Stimulated activated CD8-positive, alpha-beta memory T cell treated with anti-CD3 and anti-CD28 coated beads, Interleukin-15, amount 100 ng/mL, for 24 hours (primary cell): ENCODE data around the gene SLFN5.
A peak's percentile ranks its signal among the peaks of the same experiment; 100 is the strongest.
"Not testable (repeated sequence)": the region's sequence is repeated elsewhere in the genome, so short reads cannot be mapped to it uniquely, and the experiment has no call there.

Source experiments
- DNase-seq: peaks from one replicate; pipeline ENCODE4 v3.0.0-alpha.2; 2020; ENCODE audit warnings: low read depth

Gene SLFN5

DNA sequence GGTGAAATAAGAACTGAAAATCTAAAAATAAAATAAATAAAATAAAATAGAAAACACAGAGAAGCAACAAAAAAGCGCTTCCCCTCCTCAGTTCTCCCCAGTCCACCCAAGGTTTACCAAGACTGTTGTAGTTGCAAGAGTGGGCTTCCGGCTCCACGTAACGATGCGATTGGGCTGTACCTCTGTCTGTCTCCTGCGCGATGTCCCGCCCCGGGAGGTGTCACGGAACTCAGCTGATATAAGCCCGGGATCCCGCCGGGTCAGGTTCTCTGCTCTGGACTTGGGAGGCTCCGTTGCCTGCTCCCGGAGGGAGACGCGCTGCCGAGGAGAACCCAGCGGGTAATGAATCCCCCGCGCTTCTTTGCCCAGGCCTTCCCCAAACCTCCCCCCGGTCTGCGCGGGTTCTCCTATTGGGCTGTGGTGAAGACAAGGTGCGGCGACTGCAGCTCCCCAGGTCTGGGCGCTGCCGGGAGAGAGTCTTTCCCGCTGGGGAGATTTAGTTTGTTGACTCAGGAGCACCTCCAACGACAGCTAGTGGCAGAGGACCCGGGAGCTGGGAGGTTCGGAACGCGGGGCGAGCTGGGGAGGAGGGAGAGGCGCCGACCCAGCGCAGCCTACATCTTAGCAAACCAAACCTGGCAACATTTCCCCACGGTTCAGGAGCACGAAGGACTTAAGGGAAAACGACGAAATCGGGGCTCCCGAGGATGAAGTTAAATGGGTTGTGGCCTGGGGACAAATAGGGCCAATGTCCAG, at the start of gene SLFN5:
Gene SLFN5, plus strand, starts transcription at position 268 of the 756 bp plus-strand sequence. CDS start 15,619 bp downstream, outside the sequence.
- peak; percentile 75 for DNase-seq

DNA sequence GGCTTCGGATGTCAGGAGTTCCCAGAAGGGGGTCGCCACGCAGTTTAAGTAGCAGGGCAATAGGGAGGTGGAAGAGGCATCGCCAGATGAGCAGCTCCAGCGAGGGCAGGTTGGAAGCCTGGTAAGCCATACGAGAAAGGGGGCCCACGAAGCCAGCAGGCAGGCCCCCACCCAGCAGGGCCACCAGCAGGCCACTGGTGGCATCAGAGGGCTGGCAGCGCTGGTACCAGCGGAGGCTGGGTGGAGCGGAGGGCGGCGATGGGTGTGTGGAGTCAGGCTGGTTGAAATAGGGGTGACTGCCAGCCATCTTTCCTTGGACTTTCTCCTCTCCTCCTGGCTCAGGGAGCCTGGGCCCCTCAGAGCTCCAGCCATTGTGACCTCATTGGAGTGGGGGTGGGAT, 48.9 kb upstream of the SLFN5 start, which contains the start of gene SLC35G3:
Gene SLC35G3, minus strand, starts transcription at position 393 of the 400 bp plus-strand sequence. Its CDS starts 86 bp downstream, at position 307.
- DNase-seq = not testable (repeated sequence)

- DNase-seq = not testable (repeated sequence)
These were observed 47.8 kb upstream of the SLFN5 start for GRCh38 chr17:35195062-35195461.

- DNase-seq = not testable (repeated sequence)
These were observed 40.3 kb upstream of the SLFN5 start for GRCh38 chr17:35202582-35202981.

GRCh38 chr17:35210741-35211140, 32.1 kb upstream of the SLFN5 start:
- no peak for DNase-seq

DNA sequence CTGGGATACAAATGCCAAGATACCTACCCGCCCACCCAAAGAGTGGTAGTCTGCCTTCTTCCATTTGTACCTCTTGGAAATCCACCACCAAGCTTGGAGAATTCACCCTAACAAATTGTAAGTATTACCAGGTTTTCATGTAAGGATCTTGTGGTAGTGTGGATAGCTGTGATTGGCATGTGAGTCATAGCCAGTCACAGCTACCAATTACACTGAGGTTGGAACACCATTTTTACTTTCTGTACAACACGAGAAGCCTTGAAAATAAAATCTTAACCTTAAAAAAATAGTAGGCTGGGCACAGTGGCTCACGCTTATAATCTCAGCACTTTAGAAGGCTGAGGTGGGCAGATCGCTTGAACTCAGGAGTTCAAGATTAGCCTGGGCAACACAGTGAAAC, 30.2 kb upstream of the SLFN5 start:
- DNase-seq = no peak

DNA sequence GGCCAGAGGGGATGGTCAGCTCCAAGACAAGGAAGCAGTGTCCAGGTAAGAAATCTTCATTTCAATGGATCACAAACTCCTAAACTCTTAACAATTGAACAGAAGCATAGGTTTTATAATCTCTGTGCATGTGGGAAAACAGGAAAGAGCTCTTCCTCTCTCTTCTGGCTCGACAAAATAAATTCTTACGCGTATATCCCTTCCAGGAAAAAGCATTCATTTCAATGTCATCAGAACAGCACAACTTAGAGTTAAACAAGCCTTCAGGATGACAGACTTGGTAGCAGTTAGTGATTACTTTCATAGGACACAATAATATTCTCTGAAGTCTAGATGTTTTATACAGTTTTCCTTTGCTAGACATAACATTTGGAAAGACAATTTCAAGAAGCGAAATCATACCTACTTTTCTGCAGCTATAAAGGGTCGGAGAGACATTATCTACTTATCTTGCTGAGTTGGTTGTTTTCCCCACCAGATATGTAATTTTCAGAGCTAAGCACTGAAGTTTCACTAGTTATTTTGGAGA, 29.4 kb upstream of the SLFN5 start:
- DNase-seq = no peak

DNA sequence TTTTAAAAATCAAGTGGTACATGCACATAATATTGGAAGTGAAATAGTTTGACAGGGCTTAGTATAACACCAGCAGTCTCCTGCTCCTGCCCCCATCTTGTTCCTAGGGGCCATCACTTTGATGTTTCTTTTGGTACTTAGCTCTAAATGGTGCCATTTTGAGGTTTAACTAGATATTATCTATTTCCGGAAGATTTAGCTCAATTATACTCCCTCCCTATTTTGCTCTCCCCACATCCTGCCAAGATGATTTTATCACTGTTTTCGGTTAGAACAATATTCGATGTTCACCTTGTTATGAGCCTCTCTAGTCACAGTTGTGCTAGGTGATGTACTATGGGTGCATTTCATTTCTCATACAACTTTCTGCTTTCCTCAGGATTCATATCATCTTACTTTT, 28.7 kb upstream of the SLFN5 start:
- no peak for DNase-seq

DNA sequence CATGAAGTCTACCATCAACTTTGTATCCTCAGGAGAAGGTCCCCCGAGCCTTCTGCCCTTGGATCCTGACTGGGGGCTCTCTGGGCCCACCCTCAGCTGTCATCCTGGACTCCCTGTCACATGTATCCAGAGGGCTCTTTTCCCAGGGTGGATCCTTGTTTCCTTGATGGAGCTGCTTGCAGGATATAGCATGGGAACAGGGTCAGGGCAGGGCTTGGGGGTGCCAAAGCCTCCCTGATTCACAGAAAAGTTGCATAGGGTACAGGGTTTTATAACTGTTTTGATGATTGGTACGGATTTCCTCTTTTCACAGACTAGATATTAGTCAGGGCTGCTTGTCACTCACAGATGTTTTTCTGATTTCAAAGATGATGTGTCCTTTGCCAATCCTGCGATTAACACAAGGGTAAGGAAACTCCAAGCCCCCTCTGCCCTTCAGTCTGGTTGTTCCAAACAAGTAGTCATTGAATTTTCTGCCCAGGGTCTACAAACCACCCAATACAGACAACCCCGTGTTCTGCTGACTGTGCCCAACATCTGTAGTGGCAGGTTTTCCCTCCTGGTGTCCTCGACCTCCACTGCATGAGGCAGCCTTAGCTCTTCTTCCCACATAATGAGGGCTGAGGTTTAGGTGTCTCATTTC, 28.1 kb upstream of the SLFN5 start:
- no peak for DNase-seq

DNA sequence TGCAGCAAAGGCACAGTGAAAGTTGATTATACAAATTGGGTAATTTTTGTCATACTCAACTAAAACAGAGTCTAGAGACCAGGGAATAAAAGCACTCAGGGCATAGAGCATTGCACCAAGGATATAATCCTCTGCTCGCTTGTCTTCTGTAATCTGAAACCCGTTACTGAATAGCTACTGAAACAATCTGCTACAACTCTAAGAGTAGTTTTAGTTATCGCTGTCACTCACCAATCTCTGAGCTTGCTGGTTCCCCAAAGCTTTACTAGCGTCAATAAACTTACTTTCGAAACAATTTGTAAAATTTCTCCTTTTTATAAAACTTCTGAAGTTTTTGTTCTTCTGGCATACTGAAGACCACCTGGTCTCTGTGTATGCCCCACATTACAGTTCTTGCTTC, 25.8 kb upstream of the SLFN5 start:
- no peak for DNase-seq

GRCh38 chr17:35218915-35219314, 24.0 kb upstream of the SLFN5 start:
- no peak for DNase-seq

DNA sequence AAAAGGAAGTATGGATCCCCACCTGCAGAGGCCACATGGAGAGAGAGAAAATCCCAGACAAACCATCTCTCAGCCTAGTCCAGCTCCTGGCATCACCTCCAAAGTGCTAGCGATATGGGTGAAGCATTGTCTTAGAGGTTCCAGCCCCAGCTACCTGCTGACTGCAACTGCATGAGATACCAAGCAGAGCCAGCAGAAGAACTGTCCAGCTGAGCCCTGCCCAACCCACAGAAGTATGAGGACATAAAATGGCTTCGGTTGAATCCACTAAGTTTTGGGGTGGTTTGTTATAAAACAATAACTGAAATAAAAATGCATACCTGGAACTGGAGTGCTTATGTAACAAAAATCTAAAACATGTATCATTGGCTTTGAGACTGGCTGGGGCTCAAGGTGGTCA, 20.4 kb upstream of the SLFN5 start:
- no peak for DNase-seq

GRCh38 chr17:35224436-35224835, 18.4 kb upstream of the SLFN5 start:
- DNase-seq = no peak

DNA sequence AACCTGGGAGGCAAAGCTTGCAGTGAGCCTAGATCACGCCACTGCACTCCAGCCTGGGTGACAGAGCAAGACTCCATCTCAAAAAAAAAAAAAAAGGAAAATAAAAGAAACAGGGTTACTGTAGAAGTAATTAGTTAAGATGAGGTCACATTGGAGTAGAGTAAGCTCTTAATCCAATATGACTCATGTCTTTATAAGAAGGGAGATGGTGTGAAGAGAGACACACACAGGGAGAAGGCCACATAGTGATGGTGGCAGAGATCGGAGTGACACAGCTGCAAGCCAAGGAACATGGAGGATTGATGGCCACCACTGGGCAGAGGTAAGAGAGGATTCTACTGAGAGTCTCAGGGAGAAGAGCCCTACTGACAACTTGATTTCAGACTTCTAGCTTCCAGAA, 15.3 kb upstream of the SLFN5 start:
- DNase-seq = no peak

DNA sequence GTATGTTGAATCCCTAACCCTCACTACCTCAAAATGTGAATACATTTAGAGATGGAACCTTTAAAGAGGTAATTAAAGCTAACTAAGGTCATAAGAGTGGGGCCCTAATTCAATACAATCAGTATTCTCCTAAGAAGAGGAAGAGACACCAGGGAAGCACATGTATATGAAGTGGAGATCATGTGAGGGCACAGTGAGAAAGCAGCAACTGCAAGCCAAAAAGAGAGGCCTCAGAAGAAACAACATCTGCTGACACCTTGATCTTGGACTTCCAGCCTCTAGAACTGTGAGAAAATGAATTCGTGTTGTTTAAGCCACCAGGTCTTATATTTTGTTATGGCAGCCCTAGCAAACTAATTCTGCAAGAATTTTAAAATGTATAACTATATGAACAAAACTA, 13.2 kb upstream of the SLFN5 start:
- DNase-seq = no peak

- not testable (repeated sequence) for DNase-seq
These were observed 8.6 kb upstream of the SLFN5 start for GRCh38 chr17:35234315-35234714.

DNA sequence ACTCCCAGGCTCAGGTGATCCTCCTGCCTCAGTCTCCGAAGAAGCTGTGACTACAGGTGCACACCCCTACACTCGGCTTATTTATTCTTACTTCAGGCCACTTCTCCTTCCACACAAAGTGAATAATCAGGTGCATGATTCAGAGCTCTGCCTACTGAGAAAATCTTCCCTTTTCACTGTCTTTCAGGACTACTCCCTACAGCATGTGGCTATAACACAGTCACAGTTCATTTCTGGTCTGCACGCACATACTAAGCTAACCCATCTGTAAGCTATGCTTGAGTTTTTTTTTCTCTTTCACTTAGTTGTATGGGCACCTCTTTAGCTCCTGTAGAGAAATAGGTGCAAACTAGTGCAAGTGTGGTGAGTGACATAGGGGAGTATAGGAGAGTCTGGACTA, 7.6 kb upstream of the SLFN5 start:
- no peak for DNase-seq

DNA sequence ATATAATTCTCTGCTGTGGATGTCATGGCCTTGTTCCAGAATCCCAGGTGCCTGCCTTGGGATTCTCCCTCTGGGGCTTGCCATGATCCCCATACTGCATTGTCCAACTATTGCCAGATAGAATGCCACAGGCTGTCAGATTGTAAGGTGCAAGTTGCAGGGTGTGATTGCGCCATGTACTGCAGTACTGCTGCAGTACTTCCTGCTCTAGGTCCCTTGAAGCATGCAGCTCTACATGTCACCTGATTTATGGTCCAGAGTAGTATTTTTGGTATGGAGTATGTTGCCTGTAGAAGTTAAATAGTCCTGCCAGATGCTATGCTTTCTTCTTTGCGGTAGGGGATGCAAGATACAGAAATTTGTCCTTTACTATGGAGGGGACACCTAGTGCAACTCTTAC, 7.0 kb upstream of the SLFN5 start:
- no peak for DNase-seq

- no peak for DNase-seq
These were observed 6.1 kb upstream of the SLFN5 start for GRCh38 chr17:35236821-35237220.

DNA sequence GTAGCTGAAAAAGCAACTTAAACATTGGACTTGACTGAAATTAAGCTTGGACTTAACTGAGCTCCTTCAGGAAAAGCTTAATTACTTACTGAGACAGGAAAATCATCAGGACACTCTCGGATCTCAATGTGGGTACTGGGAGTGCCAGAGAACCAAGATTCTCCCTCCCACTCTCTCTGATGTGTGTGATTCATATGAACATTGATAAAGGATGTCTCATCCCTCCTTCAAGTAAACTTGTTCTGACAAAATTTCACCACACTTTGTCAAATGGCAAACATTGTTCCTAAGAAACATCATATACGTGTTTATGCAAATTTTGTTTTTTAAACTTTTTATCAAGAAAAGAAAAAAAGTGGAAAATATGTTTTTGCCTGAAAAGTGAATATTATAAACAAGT, 4.1 kb upstream of the SLFN5 start:
- DNase-seq = no peak

DNA sequence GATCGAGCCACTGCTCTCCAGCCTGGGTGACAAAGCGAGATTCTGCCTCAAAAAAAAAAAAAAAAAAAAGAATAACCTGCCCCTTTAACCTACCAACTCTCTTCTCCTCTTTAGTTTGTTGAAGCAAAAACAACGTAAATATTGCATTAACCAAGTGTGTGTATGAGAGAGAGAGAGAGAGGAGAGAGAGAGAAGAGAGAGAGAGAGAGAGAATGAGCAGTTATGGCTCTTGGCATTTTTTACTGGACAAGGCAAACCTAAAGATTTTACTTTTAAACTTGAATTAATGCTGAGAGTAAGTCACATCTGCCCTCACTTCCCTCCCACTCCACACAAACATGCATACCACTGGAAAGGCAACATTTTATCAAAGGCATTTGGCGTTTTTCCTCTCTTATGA, 3.0 kb upstream of the SLFN5 start:
- DNase-seq = no peak

DNA sequence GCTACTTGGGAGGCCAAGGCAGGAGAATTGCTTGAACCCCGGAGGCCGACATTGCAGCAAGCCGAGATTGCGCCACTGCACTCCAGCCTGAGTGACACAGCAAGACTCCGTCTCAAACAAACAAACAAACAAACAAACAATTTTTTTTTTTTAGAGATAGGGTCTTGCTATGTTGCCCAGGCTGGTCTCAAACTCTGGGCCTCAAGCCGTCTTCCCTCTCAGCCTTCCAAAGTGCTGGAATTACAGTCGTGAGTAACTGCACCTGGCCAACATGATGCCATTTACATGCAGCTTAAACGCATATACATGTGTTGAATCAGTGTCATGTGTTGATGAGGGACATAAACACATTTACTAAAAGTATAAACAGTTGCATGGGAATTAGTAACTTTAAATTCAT, 2.0 kb upstream of the SLFN5 start:
- DNase-seq = no peak

DNA sequence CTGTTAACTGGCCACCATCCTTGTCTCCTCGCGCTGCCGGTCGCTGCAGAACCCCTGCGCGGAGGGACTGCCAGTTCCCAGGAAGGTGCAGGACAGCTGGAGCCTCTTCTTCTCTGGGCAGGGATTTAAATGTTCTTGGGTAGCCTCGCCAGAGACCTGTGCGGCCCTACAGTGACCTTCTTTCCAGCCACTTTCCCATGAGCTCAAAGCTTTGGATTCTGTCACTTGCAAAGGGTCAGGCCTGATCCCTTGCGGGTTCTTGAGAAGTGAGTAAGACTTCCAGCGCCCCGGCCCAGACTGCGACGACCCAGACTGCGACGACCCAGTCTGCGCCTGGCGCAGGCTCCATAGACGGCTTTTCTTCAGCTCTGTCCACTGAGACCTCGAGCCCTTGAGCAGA, 1.4 kb upstream of the SLFN5 start:
- no peak for DNase-seq
